GM10266 (cell line): ENCODE results near the gene MEX3D.
"Not testable (repeated sequence)": the region's sequence is repeated elsewhere in the genome, so short reads cannot be mapped to it uniquely, and the experiment has no call there.

Experiments
- DNase-seq: peaks from one replicate; pipeline ENCODE4 v3.0.0; 2012; ENCODE audit errors: extremely low spot score
- CTCF ChIP-seq: IDR thresholded peaks from 2 replicates; pipeline ENCODE4 v1.5.1; 2012; ENCODE audit warnings: mild to moderate bottlenecking, low read depth; ENCODE audit not compliant: control insufficient read depth, insufficient read depth; ENCODE audit errors: missing control alignments

The MEX3D gene

DNA sequence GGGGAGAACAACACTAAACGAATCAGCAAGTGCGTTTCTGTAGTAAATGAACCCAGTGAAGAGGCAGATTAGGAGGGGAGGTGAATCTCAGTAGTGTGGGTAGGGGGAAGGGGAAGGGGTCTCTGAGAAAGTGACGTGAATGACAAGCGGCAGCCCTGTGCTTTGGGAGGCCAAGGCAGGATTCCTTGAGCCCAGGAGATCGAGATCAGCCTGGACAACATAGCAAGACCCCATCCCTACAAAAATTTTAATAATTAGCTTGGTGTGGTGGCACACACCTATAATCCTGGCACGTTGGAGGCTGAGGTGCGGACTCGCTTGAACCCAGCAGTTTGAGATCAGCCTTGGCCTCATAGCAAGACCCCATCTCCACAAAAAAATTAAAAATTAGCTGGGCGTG lies 36.1 kb downstream of the MEX3D start:
- no peak for DNase-seq
- no peak for TF ChIP-seq CTCF

GRCh38 chr19:1531587-1531986 lies 36.5 kb downstream of the MEX3D start:
- no peak for DNase-seq
- TF ChIP-seq CTCF = no peak

DNA sequence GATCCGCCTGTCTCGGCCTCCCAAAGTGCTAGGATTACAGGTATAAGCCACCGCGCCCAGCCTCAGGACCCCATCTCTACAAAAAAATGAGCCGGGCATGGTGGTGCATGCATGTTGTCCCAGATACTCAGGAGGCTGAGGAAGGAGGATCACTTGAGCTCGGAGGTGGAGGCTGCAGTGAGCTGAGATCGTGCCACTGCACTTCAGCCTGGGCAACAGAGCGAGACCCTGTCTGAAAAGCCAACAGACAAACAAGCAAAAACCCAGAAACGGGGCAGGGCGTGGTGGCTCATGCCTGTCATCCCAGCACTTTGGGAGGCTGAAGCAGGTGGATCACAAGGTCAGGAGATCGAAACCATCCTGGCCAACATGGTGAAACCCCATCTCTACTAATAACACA lies 37.3 kb downstream of the MEX3D start:
- not testable (repeated sequence) for DNase-seq

GRCh38 chr19:1529430-1529816 lies 38.7 kb downstream of the MEX3D start:
- DNase-seq = no peak
- no peak for TF ChIP-seq CTCF

DNA sequence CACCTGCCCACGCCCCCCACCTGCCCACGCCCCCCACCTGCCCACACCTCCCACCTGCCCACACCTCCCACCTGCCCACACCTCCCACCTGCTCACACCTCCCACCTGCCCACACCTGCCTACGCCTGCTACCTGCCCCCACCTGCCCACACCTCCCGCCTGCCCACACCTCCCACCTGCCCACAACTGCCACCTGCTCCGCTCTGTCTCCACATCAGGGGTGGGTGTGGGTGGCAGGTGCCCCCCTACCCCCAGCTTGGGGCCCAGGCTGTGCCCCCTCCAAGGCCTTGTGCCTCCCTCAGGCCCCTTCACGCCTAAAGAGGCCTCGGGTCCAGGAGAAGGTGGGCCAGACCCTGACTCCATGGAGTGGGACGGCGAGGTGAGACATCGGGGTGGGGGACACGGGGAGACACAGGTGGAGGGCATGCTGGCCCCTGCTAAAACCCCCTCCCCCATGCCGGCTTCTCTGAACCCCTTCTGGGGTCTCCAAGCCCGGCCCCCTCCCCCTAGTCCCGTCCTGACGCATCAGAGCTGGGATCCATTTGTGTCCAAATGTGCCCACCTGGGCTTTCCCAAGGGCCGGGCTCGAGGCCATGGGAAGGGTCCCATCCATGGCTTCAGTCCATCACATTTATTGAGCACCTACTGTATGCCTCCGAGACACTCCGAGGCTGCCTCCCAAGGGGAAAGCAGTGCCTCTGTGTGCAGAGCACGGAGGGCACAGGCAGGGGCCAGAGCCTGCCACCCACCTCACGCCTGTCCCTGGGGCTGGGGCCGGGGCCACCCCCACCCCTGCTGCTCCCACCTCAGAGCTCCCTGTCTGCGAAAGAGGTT lies 39.3 kb downstream of the MEX3D start:
- no peak for DNase-seq
- TF ChIP-seq CTCF = no peak

DNA sequence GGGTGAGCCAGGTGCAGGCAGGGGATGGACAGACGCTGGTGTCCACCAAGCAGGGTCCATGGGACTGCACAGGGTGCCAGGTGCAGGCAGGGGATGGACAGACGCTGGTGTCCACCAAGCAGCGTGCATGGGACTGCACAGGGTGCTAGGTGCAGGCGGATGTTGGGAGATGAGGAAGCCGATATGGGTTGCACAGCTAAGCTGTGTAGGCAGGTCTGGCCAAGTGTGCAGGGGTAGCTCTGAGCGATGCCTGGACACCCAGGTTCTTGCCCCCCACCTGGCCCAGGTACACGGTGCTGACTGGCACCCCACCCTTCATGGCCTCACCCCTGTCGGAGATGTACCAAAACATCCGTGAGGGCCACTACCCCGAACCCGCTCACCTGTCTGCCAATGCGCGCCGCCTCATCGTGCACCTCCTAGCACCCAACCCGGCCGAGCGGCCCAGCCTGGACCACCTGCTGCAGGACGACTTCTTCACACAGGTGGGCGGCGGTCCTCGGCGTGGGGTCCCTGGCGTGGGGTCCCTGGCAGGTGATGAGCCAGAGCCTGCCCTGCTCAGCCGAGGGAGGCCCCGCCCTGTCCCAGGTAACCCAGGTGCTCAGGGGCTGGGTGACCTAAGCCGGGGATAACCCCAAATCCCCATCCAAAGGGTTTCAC lies 40.3 kb downstream of the MEX3D start:
- no peak for TF ChIP-seq CTCF

GRCh38 chr19:1526979-1527649 lies 41.0 kb downstream of the MEX3D start:
- TF ChIP-seq CTCF = no peak
- no peak for DNase-seq

More for the DNA sequence above, 40.3 kb downstream of the MEX3D start:
- no peak for DNase-seq
